ENCODE data around the gene NCKAP5L.
A peak's percentile ranks its signal among the peaks of the same experiment; 100 is the strongest.

Gene NCKAP5L, protein sequence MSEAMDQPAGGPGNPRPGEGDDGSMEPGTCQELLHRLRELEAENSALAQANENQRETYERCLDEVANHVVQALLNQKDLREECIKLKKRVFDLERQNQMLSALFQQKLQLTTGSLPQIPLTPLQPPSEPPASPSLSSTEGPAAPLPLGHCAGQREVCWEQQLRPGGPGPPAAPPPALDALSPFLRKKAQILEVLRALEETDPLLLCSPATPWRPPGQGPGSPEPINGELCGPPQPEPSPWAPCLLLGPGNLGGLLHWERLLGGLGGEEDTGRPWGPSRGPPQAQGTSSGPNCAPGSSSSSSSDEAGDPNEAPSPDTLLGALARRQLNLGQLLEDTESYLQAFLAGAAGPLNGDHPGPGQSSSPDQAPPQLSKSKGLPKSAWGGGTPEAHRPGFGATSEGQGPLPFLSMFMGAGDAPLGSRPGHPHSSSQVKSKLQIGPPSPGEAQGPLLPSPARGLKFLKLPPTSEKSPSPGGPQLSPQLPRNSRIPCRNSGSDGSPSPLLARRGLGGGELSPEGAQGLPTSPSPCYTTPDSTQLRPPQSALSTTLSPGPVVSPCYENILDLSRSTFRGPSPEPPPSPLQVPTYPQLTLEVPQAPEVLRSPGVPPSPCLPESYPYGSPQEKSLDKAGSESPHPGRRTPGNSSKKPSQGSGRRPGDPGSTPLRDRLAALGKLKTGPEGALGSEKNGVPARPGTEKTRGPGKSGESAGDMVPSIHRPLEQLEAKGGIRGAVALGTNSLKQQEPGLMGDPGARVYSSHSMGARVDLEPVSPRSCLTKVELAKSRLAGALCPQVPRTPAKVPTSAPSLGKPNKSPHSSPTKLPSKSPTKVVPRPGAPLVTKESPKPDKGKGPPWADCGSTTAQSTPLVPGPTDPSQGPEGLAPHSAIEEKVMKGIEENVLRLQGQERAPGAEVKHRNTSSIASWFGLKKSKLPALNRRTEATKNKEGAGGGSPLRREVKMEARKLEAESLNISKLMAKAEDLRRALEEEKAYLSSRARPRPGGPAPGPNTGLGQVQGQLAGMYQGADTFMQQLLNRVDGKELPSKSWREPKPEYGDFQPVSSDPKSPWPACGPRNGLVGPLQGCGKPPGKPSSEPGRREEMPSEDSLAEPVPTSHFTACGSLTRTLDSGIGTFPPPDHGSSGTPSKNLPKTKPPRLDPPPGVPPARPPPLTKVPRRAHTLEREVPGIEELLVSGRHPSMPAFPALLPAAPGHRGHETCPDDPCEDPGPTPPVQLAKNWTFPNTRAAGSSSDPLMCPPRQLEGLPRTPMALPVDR (N-terminal part only)

DNA sequence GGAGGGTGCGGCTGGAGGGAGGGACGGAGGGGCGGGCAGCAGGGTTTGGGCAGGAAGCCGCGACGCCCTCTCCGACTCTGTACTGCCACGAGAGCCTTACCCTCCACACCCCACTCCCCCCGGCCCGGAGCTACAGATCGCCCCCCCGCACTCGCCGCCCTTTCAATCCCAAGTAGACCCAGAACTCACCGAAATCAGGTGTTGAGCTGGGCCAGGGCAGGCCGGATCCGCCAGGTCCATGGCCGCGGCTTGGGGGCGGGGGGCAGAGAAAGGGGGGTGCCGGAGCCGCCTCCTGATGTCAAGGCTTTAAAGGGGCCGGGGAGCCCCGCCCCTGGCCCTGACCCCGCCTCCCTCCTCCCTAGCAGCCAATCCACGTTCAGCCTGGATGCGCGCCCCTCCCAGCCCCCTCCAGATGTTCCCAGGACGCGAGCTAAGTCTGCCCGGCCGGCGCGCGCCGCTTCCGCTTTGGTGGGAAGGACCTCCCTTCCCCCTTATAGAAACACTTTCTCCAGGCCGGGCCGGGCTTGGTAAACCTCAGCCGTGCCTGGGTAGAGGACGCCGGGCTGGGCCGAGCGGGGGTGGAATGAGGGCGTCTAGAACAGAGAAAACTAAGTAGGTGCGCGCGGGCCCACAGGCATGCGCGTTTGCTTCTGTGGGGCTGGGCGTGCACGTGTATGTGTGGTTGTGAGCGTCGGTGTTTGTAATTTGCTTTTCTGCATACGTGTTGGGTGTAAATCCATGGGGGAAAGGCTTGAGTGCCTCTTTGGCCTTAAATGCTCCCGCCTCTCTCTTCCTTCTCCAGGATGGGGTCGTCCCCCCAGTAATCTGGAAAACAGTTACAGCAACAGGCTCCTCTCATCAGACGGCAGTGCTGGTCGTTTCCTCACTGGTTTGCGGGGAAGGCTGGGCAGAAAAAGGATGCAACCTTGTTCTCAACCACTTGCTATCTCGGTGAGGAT, at the start of gene NCKAP5L:
Gene NCKAP5L, minus strand, starts transcription at position 281 of the 959 bp plus-strand sequence. CDS start 24,369 bp downstream, outside the sequence.
- DNase-seq, result peak; percentile 98

DNA sequence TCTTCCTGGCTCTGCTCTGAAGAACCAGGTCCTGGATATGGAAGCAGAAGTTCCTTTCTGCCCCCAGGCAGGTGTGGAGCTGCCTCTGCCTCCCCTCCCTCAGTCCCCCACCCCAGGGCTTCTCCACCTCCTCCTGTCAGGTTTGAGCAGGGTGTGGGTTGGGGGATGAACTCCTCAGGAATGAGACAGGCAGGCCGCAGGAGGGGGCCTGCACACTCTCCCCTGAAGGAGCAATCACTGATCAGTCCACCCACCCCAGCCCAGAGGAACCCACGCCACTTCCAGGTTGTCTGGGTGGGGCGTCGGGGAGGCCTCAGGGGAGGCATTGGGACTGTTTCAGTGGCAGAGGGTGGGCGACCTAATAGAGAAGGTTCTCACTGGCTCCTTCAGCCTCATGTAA, 48.9 kb upstream of the NCKAP5L start:
- no peak for DNase-seq

DNA sequence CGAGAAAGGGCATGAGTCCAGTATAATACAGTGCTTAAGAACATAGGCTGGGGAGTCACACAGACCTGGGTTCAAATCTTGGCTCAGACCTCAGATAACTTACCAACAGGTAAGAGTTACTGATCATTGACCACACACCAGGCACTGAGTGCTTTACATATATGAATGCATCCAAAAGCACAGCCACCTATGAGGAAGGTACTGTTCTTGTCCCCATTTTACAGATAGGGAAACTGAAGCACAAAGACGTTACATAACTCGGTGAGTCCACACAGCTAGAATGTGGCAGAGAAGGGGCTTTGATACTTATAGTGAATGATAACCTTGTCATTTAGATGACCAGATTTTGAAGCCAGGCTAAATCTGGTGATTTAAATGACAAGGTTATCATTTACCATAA, 47.9 kb upstream of the NCKAP5L start:
- no peak for DNase-seq

DNA sequence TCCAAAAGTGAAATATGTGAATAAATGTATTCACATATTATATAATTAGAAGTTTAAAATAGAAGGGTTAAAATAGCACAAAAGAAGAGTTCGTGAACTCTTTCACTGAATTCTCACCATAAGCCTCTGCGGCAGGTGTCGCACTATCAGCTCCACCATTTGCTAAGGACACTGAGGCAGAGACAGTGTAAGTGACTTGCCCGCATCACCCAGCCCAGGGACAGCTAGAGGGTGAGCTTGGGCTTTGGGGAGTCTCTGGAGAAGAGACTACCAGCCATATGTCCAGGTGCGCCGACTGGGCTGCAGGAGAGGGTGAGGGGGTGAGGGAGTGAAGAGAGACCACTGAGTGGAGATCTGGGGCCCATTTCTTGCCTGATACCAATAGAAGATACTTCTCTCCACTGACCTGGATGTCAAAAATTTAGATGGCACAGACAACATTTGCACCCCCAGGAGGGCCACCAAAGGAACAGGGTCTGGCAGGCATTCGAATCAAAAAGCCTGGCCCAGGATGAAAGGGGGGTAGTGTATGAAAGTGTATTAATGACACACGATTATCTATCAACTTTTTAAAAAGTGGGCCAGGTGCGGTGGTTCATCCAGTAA, 47.0 kb upstream of the NCKAP5L start:
- no peak for DNase-seq

DNA sequence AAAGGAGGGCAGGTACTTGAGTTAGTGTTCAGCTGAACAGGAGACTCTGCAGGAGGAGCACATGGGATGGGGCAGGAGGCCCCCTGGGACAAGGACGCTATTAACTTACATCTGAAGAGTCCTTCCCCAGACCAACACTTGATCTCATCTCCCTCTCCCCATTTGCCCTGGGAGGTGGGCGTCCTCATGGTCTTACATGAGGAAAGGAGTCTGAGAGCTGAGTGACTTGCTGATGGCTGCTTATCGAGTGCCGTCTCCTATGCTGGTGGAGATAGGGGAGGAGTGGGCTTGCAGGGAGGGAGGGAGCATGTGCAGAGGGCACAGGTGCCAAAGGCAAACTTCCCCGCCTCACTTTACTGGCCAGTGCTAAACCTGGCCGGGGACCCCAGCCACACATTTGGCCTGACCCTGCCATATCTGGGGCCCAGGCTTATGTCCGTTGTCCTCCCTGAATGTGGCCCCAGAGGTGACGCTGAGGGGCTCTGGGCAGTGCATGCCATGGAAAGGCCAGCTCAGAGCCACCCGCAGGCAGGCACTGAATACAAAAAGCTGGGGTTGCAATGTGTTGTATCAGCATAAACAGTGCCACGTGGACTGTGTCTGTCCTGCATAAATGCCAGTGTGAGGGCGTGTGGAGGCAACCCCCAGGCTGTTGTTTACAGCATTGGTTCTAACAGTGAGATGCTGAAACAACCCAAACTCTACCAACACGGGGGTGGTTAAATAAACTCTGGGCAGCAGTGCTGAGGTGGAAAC, 46.1 kb upstream of the NCKAP5L start:
- DNase-seq, result peak; percentile 18

DNA sequence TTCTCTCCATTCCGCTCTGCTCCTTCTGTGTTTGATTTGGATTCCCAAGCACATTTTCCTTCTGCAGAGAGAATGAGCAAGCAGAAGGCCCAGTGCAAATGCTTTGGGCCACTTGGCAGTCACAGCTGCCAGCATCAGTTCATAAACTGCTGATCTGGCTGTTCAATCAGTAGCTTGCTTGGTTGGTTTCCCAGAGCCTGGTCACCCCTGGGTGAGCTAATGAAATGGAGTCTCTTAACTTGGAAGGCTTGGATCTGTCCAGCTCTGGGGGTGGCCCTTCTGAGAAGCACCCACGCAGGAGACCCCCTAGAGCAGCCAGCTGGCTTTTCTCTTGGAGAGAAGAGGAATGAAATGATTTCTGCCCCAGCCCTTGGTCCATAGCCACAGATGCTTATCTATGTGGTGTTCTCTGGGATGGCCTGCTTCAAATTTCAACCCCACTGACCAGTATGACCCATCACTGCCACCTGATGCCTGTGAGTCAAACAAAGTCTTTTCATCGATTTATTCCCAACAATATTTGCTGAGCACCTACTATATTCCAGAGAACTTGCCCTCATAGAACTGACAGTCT, 45.2 kb upstream of the NCKAP5L start:
- DNase-seq, result peak; percentile 69

DNA sequence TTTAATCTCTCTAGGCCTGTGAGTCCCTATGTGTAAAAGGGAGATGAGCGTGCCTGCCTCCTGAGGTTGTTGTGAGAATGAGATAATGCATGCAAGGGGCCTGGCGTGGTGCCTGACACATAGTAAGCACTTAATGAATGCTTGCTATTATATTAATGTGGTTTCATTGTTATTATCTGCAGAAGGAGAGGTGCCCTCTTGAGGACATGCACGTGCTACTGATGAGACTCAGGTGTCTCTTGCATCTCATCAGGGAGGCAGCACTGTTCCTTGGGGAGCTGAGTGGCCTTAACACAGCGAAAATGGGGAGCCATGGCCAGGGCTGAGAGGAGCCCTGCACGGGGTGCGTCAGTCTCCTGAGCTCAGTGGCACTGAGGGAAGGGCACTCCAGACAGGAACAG, 44.6 kb upstream of the NCKAP5L start:
- DNase-seq, result peak; percentile 20

DNA sequence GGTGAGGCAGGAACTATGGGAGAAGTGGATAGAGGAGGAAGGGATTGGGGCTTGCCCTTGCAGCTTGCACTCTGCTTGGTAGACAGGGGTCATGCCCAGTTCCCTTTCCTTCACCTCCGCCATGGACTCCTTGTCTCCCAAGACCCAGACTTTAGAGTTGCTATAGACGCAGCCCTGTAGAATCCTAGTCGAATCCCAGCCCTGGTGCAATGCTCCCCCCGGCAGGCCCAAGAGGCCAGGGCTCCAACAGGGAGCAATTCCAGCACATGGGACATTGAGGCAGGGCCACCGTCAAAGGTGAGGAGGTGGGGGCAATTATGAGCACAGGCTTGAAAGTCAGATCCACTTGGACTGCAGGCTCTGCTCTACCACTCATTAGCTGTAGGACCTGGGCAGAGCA, 44.2 kb upstream of the NCKAP5L start:
- DNase-seq, result no peak

DNA sequence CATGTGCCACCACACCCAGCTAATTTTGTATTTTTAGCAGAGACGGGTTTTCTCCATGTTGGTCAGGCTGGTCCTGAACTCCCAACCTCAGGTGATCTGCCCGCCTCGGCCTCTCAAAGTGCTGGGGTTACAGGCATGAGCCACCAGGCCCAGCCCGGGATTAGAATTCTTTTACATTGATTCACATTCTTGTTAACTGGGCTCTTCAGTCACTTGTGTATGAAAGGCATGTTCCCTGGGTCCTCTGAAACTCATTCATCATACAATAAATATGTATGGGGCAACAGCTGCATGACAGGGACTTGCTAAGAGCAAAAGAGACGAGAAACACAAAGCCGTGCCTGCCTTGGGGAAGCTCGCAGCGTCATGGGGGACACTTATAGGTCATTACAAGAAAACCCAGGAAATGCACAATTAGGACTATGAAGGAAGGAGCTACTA, 43.6 kb upstream of the NCKAP5L start:
- DNase-seq, result peak; percentile 19

DNA sequence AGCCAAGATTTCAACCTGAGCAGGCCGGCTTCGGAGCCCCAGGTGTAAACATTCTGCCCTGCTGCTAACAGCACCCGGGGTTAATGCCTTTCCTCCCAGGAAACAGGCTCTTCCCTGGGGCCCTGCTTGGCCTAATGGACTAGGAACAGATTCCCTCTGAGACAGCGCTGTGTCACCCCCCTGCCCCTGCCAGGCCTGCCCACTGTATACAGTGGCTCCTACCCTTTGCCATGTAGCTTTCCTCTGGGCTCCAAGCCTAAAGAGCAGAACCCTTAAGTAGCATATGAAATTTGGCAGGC, 43.0 kb upstream of the NCKAP5L start:
- peak; percentile 16 for DNase-seq

DNA sequence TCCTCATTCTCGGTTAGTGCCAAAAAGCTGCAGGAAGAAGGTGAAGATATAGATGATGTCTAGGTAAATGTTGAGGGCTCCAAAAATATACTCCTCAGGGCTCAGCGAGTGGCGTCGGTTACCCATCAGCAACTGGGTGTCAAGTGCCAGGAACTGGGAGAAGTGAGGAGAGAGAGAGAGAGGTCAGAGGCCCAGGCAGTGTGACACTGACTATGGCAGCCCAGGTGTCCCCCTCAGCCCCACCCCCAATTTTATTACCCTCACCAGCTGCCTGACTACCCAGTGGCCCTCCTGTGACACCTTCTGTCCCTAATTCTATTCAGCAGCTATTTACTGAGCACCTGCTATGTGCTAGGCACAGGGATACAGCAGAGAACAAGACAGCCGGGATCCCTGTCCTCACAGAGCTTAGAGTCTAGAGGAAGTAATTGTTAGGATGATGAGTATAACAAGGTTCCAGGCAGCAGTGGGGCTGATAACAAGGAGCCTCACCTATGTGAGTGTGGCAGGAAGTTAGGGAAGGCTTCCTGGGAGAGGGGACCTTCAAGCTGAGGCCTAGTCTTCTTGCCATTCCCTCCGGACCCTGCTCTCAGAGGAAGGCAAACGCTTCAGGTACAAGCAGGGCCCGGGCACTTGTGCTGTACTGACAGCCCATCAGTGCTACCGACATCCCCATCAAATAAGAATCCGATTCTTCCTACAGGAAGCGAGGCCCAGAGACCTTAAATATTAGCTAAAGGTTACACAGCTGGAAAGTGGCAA, 42.5 kb upstream of the NCKAP5L start:
- DNase-seq, result no peak

DNA sequence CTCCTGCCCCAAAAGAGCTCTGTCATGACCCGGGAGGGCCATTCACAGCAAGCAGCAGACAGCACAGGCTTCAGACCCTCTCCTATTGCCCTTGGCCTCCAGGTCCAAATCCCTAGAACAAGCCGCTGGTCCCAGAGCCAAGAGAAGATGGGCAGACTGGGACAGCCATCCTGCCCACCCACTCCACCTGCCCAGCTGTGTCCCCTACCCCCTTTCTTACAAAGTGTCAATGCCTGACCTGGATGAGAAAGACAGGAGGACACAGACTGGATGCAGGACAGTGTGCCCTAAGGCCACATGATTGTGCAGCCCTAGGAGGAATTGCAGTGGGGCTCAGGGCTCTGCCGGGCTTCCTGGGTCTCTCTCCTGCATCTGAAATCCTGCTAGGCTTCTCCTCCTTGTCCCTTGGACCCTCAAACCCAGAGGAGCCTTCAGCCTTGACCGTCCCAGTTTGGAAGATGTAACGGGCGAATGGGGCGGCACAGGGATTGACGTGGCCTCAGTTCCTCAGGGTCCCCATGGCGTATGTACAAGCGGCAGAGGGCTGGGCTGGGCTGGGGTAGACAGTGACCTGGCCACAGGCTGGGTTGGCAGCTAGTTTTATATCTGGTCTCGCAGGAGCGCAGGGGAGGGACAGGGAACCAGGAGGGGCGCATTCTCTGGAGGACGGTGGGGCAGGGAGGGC, 41.7 kb upstream of the NCKAP5L start:
- DNase-seq, result no peak

DNA sequence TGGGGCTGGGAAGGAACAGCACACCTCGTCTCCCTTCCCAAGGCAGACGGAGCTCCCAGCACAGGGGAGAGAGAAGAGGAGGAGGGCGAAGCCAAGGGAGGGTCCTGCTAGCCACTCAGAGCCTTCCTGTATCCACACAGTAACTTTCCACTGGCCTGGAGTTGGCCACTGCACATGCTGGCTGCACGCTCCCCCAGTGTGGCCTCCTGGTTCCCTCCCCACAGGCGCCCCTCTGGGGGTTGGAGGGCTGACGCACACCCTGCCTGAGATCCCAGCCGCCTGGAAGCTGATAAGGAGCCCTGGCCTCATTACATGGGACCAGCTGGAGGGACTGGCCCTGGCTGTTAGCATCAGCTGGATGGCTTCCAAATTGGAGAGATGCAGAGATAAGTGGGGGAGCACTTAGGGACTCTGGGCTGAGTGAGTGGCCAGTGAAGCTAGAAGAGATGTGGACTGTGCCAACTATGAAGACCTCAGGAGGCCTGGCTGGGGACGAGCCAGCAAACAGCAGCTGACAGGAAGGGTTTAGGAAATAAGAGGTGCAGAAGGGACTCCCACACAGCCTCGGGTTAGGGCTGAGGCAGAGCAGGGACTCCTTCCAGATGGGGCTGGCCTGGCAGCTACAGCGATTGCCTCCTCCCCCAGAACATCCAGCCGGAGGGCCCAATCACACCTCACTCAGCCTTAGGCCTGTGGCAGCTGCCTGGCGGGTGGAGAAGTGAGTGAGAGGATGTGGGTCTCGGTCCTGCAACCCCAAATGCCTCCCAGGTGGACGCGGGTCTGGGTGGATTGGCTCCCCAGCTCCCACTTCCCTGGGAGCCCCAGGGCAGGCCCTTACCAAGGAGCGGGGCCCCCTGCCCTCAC, 41.0 kb upstream of the NCKAP5L start:
- DNase-seq, result peak; percentile 92

DNA sequence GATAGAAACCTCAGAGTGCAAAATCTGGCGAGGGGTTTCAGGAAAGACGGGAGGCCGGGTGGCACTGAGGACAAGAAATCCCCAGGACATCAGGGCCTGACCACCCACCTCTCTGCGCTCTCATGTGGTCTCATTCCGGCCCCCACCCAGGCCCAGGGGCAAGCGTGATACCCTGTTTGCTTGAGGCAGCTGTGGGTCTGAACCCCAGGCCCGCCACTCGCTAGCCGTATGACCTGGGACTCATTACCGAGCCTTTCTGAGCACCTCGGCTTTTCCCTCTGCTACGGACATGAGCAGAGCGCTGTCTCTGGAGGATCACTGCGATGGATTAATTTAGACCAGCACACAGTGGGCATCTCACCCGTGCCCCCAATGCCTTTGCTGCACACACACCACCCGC, 40.2 kb upstream of the NCKAP5L start:
- DNase-seq, result no peak

DNA sequence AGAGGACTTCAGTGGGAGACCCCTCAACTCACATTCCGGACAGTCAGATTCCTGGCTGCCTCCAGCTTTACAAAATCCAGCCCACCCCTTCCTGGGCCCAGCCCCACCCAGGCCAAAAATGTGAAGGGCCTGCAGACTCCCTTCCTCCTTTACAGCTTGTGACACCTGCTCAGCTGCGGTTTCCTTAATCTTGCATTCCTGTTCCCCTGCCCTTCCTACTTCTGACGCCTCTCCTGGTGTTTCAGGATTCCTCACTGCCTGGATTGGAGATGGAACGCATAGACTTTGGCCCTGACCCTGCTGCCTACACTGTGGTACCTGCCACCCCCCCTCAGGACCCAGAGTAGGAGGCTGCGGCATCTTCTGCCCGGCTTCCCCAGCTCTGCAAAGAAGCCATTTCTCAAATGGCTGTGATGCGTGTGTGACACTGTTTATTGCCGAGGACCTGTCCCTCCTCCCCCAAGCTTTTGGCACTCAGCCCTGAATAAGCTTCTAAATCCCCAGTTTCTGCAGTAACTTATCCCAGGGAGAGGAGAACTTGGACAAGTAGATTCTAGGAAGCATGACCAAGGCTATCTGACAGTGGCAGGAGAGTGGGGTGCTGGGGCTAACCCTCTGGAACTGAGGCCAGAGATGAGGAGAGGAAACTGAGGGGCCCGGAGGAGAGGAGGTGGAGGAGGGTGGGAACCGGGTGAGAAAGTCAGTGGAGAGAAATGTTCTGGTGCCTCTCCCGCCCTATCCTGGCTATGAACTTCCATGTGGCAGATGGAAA, 39.5 kb upstream of the NCKAP5L start:
- no peak for DNase-seq

DNA sequence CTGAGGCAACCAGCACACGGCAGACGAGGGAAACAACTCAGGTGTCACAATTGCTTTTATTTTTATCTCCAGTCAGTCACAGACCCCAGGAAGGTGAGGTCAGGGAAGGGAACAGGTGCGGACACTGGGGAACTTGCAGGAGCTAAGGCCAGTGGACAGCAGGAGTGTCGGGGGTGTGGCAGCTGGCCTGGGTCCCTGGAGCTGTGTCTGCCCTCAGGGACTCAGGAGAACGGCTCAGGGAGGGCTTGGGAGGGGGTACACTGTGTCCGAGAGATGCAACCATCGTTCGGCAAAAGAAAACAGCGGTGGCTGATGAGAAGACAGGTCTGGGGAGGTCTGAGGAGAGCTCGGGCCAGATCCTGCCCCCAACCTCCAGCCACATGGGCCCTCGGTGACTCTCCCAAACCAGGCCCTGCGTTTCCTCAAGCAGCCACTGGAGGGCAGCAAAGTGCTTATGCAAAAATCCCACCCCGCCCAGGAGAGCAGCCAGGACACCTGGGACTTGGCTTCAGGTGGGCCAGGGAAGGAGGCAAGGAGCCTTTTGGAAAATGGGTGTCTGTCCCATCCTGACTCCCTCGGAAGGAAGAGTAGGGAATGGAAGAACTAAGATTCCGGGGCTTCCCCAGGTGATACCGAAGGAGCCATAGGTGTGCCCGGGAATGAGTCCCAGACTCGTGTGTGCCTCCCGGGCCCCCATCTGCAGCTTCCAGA, 38.8 kb upstream of the NCKAP5L start:
- DNase-seq, result peak; percentile 83

DNA sequence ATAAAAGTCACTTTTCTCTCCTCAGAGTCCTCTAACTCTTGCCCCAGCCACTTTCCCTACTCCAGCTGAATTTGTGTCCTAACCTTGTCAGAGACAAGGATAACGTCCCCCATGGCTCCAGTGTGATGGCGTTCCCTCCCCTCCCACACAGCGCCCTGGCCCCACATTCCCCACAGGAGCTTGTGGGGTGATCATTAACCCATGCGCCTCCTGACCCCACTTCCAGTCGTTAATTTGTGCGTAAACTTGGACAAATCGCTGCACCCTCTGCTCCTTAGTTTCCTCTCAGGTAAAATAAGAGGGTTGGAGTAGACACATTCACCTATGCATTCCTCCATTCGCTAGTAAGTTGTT, 37.5 kb upstream of the NCKAP5L start:
- no peak for DNase-seq
